Glomerular endothelial cell (primary cell): ENCODE results near the gene GDI1. TPM values are rescaled to one million over a fixed set of nuclear protein-coding genes. Genes with fewer than 3 reads are reported as not detected.

Experiments used
- DNase-seq: peaks from one replicate; pipeline ENCODE4 v3.0.0-alpha.2; 2011; ENCODE audit warnings: low read depth, low spot score; ENCODE audit errors: extremely low read depth
- total RNA-seq: library from RNA; depleted of rRNA; stranded (reverse); fragments of >200 nt; gene quantifications from 2 replicates; pipeline ENCODE4 v1.2.3, GENCODE V29; 2015

Gene GDI1
- total RNA-seq, 1 donor from 2014 or later: 115 TPM

GRCh38 chrX:154436374-154436982 lies 476 bp upstream of the GDI1 start:
- no peak for DNase-seq

- DNase-seq: no peak
These were observed 1.3 kb downstream of the GDI1 start for GRCh38 chrX:154437971-154438893.

- DNase-seq: no peak
These were observed 2.9 kb downstream of the GDI1 start for GRCh38 chrX:154439841-154440240.

GRCh38 chrX:154440623-154441357 lies 3.8 kb downstream of the GDI1 start:
- DNase-seq: no peak

- DNase-seq: no peak
These were observed 4.6 kb downstream of the GDI1 start for GRCh38 chrX:154441564-154441963.

GRCh38 chrX:154441984-154442707 lies 5.2 kb downstream of the GDI1 start:
- no peak for DNase-seq

GRCh38 chrX:154443479-154443910 lies 6.5 kb downstream of the GDI1 start:
- no peak for DNase-seq

- no peak for DNase-seq
These were observed 7.2 kb downstream of the GDI1 start, which contains the start of gene FAM50A for GRCh38 chrX:154443992-154444754. FAM50A (plus strand) TSS chrX:154444141; CDS start chrX:154444236, 95 bp downstream.

- no peak for DNase-seq
These were observed 7.8 kb downstream of the GDI1 start for GRCh38 chrX:154444755-154445246.

GRCh38 chrX:154445776-154446175 lies 8.8 kb downstream of the GDI1 start:
- no peak for DNase-seq

GRCh38 chrX:154446430-154446829 lies 9.5 kb downstream of the GDI1 start:
- DNase-seq: no peak

- DNase-seq: no peak
These were observed 11.5 kb downstream of the GDI1 start for GRCh38 chrX:154448484-154448883.

- DNase-seq: no peak
These were observed 12.7 kb downstream of the GDI1 start for GRCh38 chrX:154449618-154450017.

- DNase-seq: no peak
These were observed 13.4 kb downstream of the GDI1 start for GRCh38 chrX:154450312-154450711.

- no peak for DNase-seq
These were observed 15.9 kb downstream of the GDI1 start for GRCh38 chrX:154452823-154453222.

GRCh38 chrX:154457491-154458115 lies 20.6 kb downstream of the GDI1 start:
- no peak for DNase-seq

GRCh38 chrX:154458116-154458953 lies 21.4 kb downstream of the GDI1 start, which contains the start of gene PLXNA3:
PLXNA3 (plus strand) TSS chrX:154458281; CDS start chrX:154460184, 1,903 bp downstream.
- no peak for DNase-seq
